HL-60 (cell line): ENCODE measurements around the gene TTN.

Experiments
- POLR2AphosphoS5 ChIP-seq: IDR thresholded peaks from 2 replicates; pipeline ENCODE4 v1.6.1; 2012; ENCODE audit warnings: low read depth
- REST ChIP-seq: IDR thresholded peaks from 2 replicates; pipeline ENCODE4 v1.6.1; 2012; ENCODE audit warnings: low read depth; ENCODE audit not compliant: insufficient replicate concordance
- SPI1 ChIP-seq: IDR thresholded peaks from 2 replicates; pipeline ENCODE4 v1.6.1; 2012; ENCODE audit warnings: low read depth, mild to moderate bottlenecking, borderline replicate concordance
- TF ChIP-seq, protein P1 (sequence below): IDR thresholded peaks from one replicate; pipeline ENCODE4 v1.5.1; 2011; ENCODE audit warnings: low read length, control low read depth, inconsistent platforms; ENCODE audit not compliant: insufficient read depth

- TF ChIP-seq, protein P1, sequence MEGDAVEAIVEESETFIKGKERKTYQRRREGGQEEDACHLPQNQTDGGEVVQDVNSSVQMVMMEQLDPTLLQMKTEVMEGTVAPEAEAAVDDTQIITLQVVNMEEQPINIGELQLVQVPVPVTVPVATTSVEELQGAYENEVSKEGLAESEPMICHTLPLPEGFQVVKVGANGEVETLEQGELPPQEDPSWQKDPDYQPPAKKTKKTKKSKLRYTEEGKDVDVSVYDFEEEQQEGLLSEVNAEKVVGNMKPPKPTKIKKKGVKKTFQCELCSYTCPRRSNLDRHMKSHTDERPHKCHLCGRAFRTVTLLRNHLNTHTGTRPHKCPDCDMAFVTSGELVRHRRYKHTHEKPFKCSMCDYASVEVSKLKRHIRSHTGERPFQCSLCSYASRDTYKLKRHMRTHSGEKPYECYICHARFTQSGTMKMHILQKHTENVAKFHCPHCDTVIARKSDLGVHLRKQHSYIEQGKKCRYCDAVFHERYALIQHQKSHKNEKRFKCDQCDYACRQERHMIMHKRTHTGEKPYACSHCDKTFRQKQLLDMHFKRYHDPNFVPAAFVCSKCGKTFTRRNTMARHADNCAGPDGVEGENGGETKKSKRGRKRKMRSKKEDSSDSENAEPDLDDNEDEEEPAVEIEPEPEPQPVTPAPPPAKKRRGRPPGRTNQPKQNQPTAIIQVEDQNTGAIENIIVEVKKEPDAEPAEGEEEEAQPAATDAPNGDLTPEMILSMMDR = no peak
- TF ChIP-seq SPI1 = no peak
- TF ChIP-seq POLR2AphosphoS5 = no peak
- no peak for TF ChIP-seq REST
Observed at GRCh38 chr2:178846458-178846802, 39.2 kb upstream of the TTN start.
